ENCODE results near the gene MEOX1. TPM values are rescaled to one million over a fixed set of nuclear protein-coding genes. Genes with fewer than 3 reads are reported as not detected.

Gene MEOX1
- total and polyA plus RNA-seq, 2 of the 8 experiments (the other 6 are each of a cell fraction or from before 2014, with no cell fraction given): not detected

DNA sequence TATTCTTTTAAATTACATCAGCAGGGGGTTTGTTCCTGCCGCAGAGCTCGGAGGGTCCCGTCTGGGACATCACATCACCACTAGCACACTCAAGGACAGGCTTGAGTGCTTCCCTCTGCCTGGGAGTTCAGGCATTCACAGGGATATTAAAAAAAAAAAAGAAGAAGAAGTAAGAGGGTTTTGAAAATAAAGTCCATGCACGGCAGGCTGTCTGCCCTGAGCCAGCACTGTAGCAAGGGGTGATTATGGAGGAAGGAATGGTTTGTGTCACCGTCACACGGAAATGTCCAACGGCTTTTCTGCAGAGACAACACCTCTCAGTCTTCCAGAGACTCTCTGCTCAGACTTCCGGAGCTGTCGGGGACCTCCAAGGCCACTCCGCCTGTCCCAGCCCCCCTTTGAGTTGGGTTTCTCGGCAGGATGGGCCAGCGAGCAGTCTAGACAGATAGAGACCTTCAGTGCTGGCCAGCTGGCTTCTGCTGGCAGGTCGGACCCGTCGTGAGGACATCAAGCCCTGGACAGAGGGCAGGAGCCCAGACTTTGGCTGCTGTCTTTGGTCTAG lies 33.6 kb downstream of the MEOX1 start:
- H2BK120ac ChIP-seq (replicated peaks; ENCODE audit: low read depth, low read length): no peak overlapping the region
- H3K23me2 ChIP-seq (ENCODE audit: low read depth, low read length): no peaks in the 10 kb centered on the region
- H3K79me1 ChIP-seq (ENCODE audit: low read depth, low read length): no peaks in the 10 kb centered on the region
- H3K36me3 ChIP-seq (ENCODE audit: control insufficient read depth in 2 of 4, insufficient read depth in 4 of 4, low read length in 3 of 4): no peaks in the 10 kb centered on the region
- POLR2A ChIA-PET (ENCODE audit: partially characterized antibody): interaction anchor here (1.0 to 1.3 kb wide), 3 partner anchors 11 to 49 kb away, joined by 3 read pairs; no protein-coding TSS in a partner anchor
- peaks cover 0 to 8% (median 3%) of the 10 kb centered on the region in 4 experiments; a peak in 5 of 7 replicates for H3K4me1 ChIP-seq (replicated peaks in 1 of 4; ENCODE audit: control insufficient read depth in 3 of 4, insufficient read depth in 4 of 4, low read length in 3 of 4)
- no peak for TF ChIP-seq NANOG (IDR thresholded peaks at IDR 0.05; ENCODE audit: insufficient read depth, low read depth, low read length, poor library complexity, severe bottlenecking)
- no peak for TF ChIP-seq RAD21 (IDR thresholded peaks at IDR 0.05 in 1 of 2, conservative IDR thresholded peaks at IDR 0.05 in 1 of 2; ENCODE audit: low read depth in 2 of 2, low read length in 2 of 2)
- TF ChIP-seq GABPA (IDR thresholded peaks at IDR 0.05; ENCODE audit: borderline replicate concordance, insufficient read depth, low read length): no peak
- no peak for TF ChIP-seq CTBP2 (IDR thresholded peaks at IDR 0.05; ENCODE audit: borderline replicate concordance, insufficient read depth, insufficient read length, low read length)
- TF ChIP-seq SP4 (IDR thresholded peaks at IDR 0.05; ENCODE audit: low read length): no peak
- TF ChIP-seq CBX8 (IDR thresholded peaks at IDR 0.05; ENCODE audit: borderline replicate concordance, low read depth, low read length): no peak
- TF ChIP-seq CHD1 (IDR thresholded peaks at IDR 0.05; ENCODE audit: low read depth, low read length): no peak
- no peak for TF ChIP-seq YY1 (IDR thresholded peaks at IDR 0.05; ENCODE audit: low read depth, low read length)
- TF ChIP-seq ASH2L (IDR thresholded peaks at IDR 0.05; ENCODE audit: low read length): no peak
- no peak for TF ChIP-seq ZNF274 (IDR thresholded peaks at IDR 0.05; ENCODE audit: borderline replicate concordance, extremely low read depth, low read length)
- CTCF ChIA-PET (ENCODE audit: partially characterized antibody): interaction anchor here (1.0 to 1.7 kb wide), 4 partner anchors 17 to 46 kb away, joined by 3 to 5 read pairs (median 3); no protein-coding TSS in a partner anchor
- H2AK5ac ChIP-seq (ENCODE audit: low read depth, low read length): no peak overlapping the region
- no peak overlapping the region for H3K4ac ChIP-seq (replicated peaks; ENCODE audit: insufficient read length, low read depth, low read length)
- H4K91ac ChIP-seq (replicated peaks; ENCODE audit: insufficient read length, low read length): no peak overlapping the region
- H2BK12ac ChIP-seq (ENCODE audit: low read depth, low read length): no peak overlapping the region
- H3K23ac ChIP-seq (ENCODE audit: insufficient read length): no peak overlapping the region
- DNase-seq (ENCODE audit: low read depth in 1 of 2, low spot score in 2 of 2): no peak
- no peak overlapping the region for H3K56ac ChIP-seq (replicated peaks; ENCODE audit: insufficient read length, low read depth, low read length)
- H3K4me2 ChIP-seq (ENCODE audit: insufficient read depth in 1 of 2, low read depth in 2 of 2, low read length in 2 of 2): no peak overlapping the region; a peak in 1 of 4 replicates
- no peaks in the 10 kb centered on the region for H3K79me2 ChIP-seq (ENCODE audit: control insufficient read depth in 1 of 2, insufficient read depth in 2 of 2, low read length in 2 of 2)
- no peak overlapping the region for H2AFZ ChIP-seq (ENCODE audit: low read length)
- H2BK5ac ChIP-seq (ENCODE audit: low read depth, low read length): no peak overlapping the region
- no peaks in the 10 kb centered on the region for H4K20me1 ChIP-seq (replicated peaks in 1 of 2; ENCODE audit: control insufficient read depth in 1 of 2, insufficient read depth in 2 of 2, low read length in 2 of 2)
- no peak overlapping the region for H3K14ac ChIP-seq (ENCODE audit: insufficient read length)
- H3K18ac ChIP-seq (ENCODE audit: extremely low read depth, low read length): no peak overlapping the region
- FAIRE-seq: no peak
- no peaks in the 10 kb centered on the region for H3K27me3 ChIP-seq (replicated peaks in 1 of 4; ENCODE audit: control insufficient read depth in 3 of 4, extremely low read depth in 1 of 4, insufficient read depth in 3 of 4, low read length in 3 of 4)
- H4K5ac ChIP-seq (ENCODE audit: insufficient read length, low read depth, low read length): no peak overlapping the region
- H3K27ac ChIP-seq (ENCODE audit: low read depth, low read length): no peak overlapping the region
- no peak overlapping the region for H3K4me3 ChIP-seq (ENCODE audit: extremely low read depth in 1 of 4, insufficient read depth in 2 of 4, low read depth in 3 of 4, low read length in 4 of 4)
- no peak overlapping the region for H2BK15ac ChIP-seq (ENCODE audit: low read length)
- no peak overlapping the region for H3K9ac ChIP-seq (replicated peaks in 1 of 4; ENCODE audit: extremely low read depth in 1 of 4, low read depth in 3 of 4, low read length in 3 of 4)
- H2BK20ac ChIP-seq (ENCODE audit: low read length): no peak overlapping the region
- WGBS, 2 experiments (ENCODE audit: extremely low coverage in 1 of 2, insufficient coverage in 1 of 2, insufficient read length in 1 of 2, insufficient replicate concordance in 2 of 2, low coverage in 1 of 2, low lambda C conversion rate in 2 of 2, missing lambda C conversion rate in 1 of 2): 85% methylated on average over 15 of the region's 15 CpGs; no CpG with 5 or more reads in 1 of the 2 experiments
- H3K9me3 ChIP-seq (ENCODE audit: insufficient read depth in 2 of 2, low read depth in 1 of 2, low read length in 1 of 2): no peaks in the 10 kb centered on the region
- H4K8ac ChIP-seq (ENCODE audit: extremely low read depth, insufficient read depth, low read length): no peak overlapping the region
